Fibroblast of lung (primary cell): ENCODE measurements around the gene PRPSAP1.

Source experiments
- CTCF ChIP-seq, 2 donors: IDR thresholded peaks in 1 of 2; conservative IDR thresholded peaks in 1 of 2; 1 replicate in 1 of 2; 2 replicates in 1 of 2; pipeline ENCODE4 v1.5.1; 2011 to 2012; ENCODE audit warnings: low read length in 2 of 2, control low read depth in 1 of 2, inconsistent platforms in 1 of 2, low read depth in 1 of 2, mild to moderate bottlenecking in 1 of 2
- EZH2 ChIP-seq: IDR thresholded peaks from 2 replicates; pipeline ENCODE4 v1.5.1; 2012; ENCODE audit warnings: low read length, control low read depth, mild to moderate bottlenecking; ENCODE audit errors: missing control alignments

- TF ChIP-seq CTCF (conservative IDR thresholded peaks at IDR 0.05 in 1 of 2, IDR thresholded peaks at IDR 0.05 in 1 of 2; ENCODE audit: low read depth in 1 of 2, low read length in 2 of 2) (no peak), EZH2 (no peak)
Measured at GRCh38 chr17:76262732-76263344, 90.9 kb downstream of the PRPSAP1 start.
